Measurements from ENCODE around the gene ZNF180.

DNA sequence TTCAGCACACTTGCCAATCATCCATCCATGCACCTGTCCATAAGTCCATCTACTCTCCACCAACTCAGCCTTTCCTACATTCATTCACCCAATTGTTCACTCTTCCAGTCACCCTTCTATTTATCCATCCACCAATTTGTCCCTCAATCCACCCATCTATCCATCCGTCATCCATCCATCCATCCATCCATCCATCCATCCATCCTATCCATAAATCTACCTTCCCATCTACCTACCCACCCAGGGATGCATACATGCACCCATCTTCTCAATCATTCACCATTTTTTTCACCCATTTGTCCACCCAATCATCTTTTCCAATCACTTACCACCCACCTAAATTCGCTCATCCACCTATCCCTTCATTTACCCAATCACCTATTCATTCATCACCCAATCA lies 43.7 kb upstream of the ZNF180 start:
- TF ChIP-seq EP300 (IDR thresholded peaks at IDR 0.05; ENCODE audit: borderline replicate concordance) (no peak), CREB1 (IDR thresholded peaks at IDR 0.05; ENCODE audit: low read depth) (no peak), EGR1 (IDR thresholded peaks at IDR 0.05) (no peak), TAF1 (IDR thresholded peaks at IDR 0.05; ENCODE audit: low read depth) (no peak), MAX (IDR thresholded peaks at IDR 0.05) (no peak), NFIC (IDR thresholded peaks at IDR 0.05) (no peak)

Data from Ishikawa (cell line).